NT2/D1 (cell line): ENCODE data around the gene PRR23C.

ENCODE experiments used
- YY1 ChIP-seq: IDR thresholded peaks from 2 replicates; pipeline ENCODE4 v1.6.1; 2011; ENCODE audit not compliant: insufficient read length, insufficient read depth
- ZNF274 ChIP-seq: IDR thresholded peaks from 2 replicates; pipeline ENCODE4 v1.6.1; 2011; ENCODE audit warnings: mild to moderate bottlenecking, low read depth, low read length

DNA sequence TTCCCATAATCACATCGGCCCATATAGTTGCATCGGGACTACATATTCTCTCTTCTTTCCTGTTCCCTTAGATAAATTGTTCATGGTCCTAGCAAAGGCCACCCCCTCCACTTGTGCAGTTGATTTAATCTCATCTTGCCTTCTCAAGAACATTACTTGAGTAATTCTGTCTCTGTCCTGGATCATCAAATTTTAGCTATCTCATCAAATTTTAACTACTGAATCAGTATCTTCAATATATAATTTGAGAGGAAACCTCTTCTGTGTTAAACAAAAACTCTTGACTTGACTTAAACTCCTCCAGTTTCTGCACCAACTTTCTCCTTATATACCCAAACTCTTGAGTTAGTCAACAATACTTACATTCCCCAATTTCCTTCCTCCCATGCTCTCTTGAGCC lies 19.7 kb downstream of the PRR23C start:
- TF ChIP-seq YY1 (no peak), ZNF274 (no peak)
